Transverse colon (tissue), 4 donors: Measurements from ENCODE around the gene BRSK1.

Experiments
- EP300 ChIP-seq: sonication (generic); formaldehyde crosslinking; IDR thresholded peaks from one replicate; pipeline ENCODE4 v1.6.1; 2017; ENCODE audit warnings: antibody characterized with exemption, low read depth
- POLR2A ChIP-seq: fragments of 450-650 bp; IDR thresholded peaks from one replicate; pipeline ENCODE4 v1.6.1; 2016; ENCODE audit warnings: antibody characterized with exemption, mild to moderate bottlenecking, moderate library complexity
- POLR2AphosphoS5 ChIP-seq, 3 donors: sonication (generic); formaldehyde crosslinking; IDR thresholded peaks; one replicate each; pipeline ENCODE4 v1.6.1; 2016; ENCODE audit warnings: antibody characterized with exemption in 3 of 3
- TF ChIP-seq, protein P1 (sequence below), 5 experiments: fragments of 200-600 bp in 3 of 5; fragments of 450-650 bp in 2 of 5; sonication (generic) in 3 of 5; IDR thresholded peaks; 1 replicate in 2 of 5; 2 replicates in 3 of 5; pipeline ENCODE4 v1.5.1; 2016 to 2017; ENCODE audit warnings: antibody characterized with exemption in 5 of 5, inconsistent platforms in 3 of 5, mild to moderate bottlenecking in 2 of 5, moderate library complexity in 1 of 5

DNA sequence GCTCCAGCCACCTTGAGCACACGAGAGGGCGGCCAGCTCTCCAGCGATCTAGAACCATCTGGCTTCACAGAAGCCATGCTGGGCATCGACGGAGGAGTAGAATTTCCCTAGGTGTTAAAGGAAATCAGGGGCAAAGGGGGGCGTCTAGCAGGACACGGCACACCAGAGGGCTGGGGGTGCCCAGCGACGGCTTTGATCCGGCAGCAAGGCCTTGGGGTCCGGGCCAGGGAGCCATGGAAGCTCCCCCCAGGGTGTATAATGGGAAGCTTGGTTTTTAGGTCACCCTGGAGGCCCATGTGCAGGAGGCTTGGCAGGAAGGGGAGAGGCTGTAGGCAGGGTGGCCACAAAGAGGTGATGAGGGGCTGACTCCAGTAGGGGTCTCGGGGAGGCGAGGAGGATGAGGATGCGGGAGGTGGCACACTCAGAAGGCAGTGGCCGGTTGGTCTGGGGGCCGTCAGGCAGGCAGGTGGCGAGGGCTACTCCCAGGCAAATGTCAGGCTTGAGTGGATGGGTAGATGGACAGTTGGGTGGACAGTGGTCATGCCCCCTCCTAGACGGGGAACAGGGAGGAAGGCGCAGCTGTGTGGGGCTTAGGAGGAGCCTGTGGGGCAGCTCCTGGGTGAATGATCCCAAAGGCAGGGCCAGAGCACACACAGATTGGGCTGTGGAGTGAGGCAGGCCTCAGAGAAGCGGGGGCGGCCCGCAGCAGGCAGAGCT is 61.5 kb downstream of the BRSK1 start:
- TF ChIP-seq, protein P1, sequence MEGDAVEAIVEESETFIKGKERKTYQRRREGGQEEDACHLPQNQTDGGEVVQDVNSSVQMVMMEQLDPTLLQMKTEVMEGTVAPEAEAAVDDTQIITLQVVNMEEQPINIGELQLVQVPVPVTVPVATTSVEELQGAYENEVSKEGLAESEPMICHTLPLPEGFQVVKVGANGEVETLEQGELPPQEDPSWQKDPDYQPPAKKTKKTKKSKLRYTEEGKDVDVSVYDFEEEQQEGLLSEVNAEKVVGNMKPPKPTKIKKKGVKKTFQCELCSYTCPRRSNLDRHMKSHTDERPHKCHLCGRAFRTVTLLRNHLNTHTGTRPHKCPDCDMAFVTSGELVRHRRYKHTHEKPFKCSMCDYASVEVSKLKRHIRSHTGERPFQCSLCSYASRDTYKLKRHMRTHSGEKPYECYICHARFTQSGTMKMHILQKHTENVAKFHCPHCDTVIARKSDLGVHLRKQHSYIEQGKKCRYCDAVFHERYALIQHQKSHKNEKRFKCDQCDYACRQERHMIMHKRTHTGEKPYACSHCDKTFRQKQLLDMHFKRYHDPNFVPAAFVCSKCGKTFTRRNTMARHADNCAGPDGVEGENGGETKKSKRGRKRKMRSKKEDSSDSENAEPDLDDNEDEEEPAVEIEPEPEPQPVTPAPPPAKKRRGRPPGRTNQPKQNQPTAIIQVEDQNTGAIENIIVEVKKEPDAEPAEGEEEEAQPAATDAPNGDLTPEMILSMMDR (IDR thresholded peaks at IDR 0.05): no peak
- TF ChIP-seq POLR2AphosphoS5 (IDR thresholded peaks at IDR 0.05) (no peak), POLR2A (no peak), EP300 (no peak)
